B cell (primary cell): ENCODE measurements around the gene NTNG1.

ENCODE experiments used
- EZH2 ChIP-seq: IDR thresholded peaks from 2 replicates; pipeline ENCODE4 v1.6.1; 2012; ENCODE audit warnings: borderline replicate concordance, low read depth, mild to moderate bottlenecking, moderate library complexity, low read length; ENCODE audit not compliant: insufficient read depth, poor library complexity, severe bottlenecking
- TF ChIP-seq, protein P1 (sequence below): fragments of 200-600 bp; IDR thresholded peaks from one replicate; pipeline ENCODE4 v1.8.0; 2022; ENCODE audit warnings: antibody characterized with exemption, mild to moderate bottlenecking

DNA sequence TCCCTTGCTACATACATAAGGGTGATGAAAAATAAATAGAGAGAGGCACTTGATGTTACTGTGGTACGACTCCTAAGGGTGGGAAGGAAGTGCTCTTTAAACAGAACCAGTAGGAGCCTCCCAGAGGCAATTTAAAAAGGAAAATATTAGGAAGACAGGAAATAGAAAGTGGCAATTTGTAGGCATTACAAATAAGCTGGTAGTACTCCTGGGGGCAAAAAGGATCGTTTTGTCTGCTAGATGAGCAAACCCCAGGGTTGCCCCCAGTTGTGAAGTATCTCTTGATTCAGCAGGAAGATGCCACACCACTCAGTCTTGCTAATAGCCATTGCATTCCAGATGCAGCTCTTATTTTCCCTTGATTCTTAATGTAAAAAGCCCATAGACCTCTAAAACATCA is 303.0 kb downstream of the NTNG1 start:
- TF ChIP-seq, protein P1, sequence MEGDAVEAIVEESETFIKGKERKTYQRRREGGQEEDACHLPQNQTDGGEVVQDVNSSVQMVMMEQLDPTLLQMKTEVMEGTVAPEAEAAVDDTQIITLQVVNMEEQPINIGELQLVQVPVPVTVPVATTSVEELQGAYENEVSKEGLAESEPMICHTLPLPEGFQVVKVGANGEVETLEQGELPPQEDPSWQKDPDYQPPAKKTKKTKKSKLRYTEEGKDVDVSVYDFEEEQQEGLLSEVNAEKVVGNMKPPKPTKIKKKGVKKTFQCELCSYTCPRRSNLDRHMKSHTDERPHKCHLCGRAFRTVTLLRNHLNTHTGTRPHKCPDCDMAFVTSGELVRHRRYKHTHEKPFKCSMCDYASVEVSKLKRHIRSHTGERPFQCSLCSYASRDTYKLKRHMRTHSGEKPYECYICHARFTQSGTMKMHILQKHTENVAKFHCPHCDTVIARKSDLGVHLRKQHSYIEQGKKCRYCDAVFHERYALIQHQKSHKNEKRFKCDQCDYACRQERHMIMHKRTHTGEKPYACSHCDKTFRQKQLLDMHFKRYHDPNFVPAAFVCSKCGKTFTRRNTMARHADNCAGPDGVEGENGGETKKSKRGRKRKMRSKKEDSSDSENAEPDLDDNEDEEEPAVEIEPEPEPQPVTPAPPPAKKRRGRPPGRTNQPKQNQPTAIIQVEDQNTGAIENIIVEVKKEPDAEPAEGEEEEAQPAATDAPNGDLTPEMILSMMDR: no peak
- TF ChIP-seq EZH2: no peak
